Bronchial epithelial cell (primary cell): Measurements from ENCODE around the gene HRG. TPM values are rescaled to one million over a fixed set of nuclear protein-coding genes. Genes with fewer than 3 reads are reported as not detected.

ENCODE experiments used
- DNase-seq: peaks from one replicate; pipeline ENCODE4 v3.0.0-alpha.2; 2010; ENCODE audit warnings: low read depth
- FAIRE-seq: peaks from 2 replicates; lab custom pipeline; 2011; peaks lifted over from hg19 to GRCh38; lab: Jason Lieb, UNC
- H3K27me3 ChIP-seq: 2 replicates; pipeline ENCODE4 v1.5.1; 2011; ENCODE audit warnings: low read length; ENCODE audit not compliant: control insufficient read depth, insufficient read depth
- H3K36me3 ChIP-seq: 2 replicates; pipeline ENCODE4 v1.5.1; 2011; ENCODE audit warnings: low read length; ENCODE audit not compliant: control insufficient read depth, insufficient read depth
- H3K4me3 ChIP-seq: 2 replicates; pipeline ENCODE4 v1.5.1; 2011; ENCODE audit warnings: mild to moderate bottlenecking, low read depth, low read length, control low read depth
- CTCF ChIP-seq: IDR thresholded peaks from 2 replicates; pipeline ENCODE4 v1.5.1; 2011; ENCODE audit warnings: mild to moderate bottlenecking, moderate library complexity, low read length, control low read depth, inconsistent platforms; ENCODE audit not compliant: insufficient read depth, severe bottlenecking
- total RNA-seq: library from RNA; depleted of rRNA; stranded (reverse); fragments of >200 nt; gene quantifications from 2 replicates; pipeline ENCODE4 v1.2.1, GENCODE V29; 2014

HRG gene
- total RNA-seq, 1 donor from 2014 or later: not detected

GRCh38 chr3:186620213-186621092 is 45.4 kb upstream of the HRG start:
- Histone ChIP-seq H3K36me3 (no peaks in the 10 kb centered on the region), H3K4me3 (no peak overlapping the region), H3K27me3 (no peaks in the 10 kb centered on the region)
- no peak for DNase-seq
- no peak for TF ChIP-seq CTCF
- no peak for FAIRE-seq

GRCh38 chr3:186621894-186622650 is 43.7 kb upstream of the HRG start:
- no peak for TF ChIP-seq CTCF
- H3K4me3 ChIP-seq: no peak overlapping the region
- H3K36me3 ChIP-seq: no peaks in the 10 kb centered on the region
- no peak for DNase-seq
- H3K27me3 ChIP-seq: no peaks in the 10 kb centered on the region
- no peak for FAIRE-seq

GRCh38 chr3:186622651-186623310 is 43.0 kb upstream of the HRG start:
- FAIRE-seq: no peak
- Histone ChIP-seq H3K4me3 (no peak overlapping the region), H3K27me3 (no peaks in the 10 kb centered on the region), H3K36me3 (no peaks in the 10 kb centered on the region)
- no peak for DNase-seq
- no peak for TF ChIP-seq CTCF

- H3K36me3 ChIP-seq: no peaks in the 10 kb centered on the region
- no peak overlapping the region for H3K4me3 ChIP-seq
- no peak for TF ChIP-seq CTCF
- FAIRE-seq (no peak), DNase-seq (no peak)
- no peaks in the 10 kb centered on the region for H3K27me3 ChIP-seq
Observed at GRCh38 chr3:186624598-186624997, 41.2 kb upstream of the HRG start.

GRCh38 chr3:186625600-186626042 is 40.2 kb upstream of the HRG start:
- Histone ChIP-seq H3K27me3 (no peaks in the 10 kb centered on the region), H3K4me3 (no peak overlapping the region), H3K36me3 (no peaks in the 10 kb centered on the region)
- no peak for FAIRE-seq
- DNase-seq: no peak
- TF ChIP-seq CTCF: no peak
